IMR-90 (cell line): Measurements from ENCODE around the gene SLC9A3.

Source experiments
- POLR2A ChIP-seq: IDR thresholded peaks from 2 replicates; pipeline ENCODE4 v1.6.1; 2012; ENCODE audit warnings: mild to moderate bottlenecking, low read depth, low read length
- RAD21 ChIP-seq: IDR thresholded peaks from 2 replicates; pipeline ENCODE4 v1.6.1; 2012; ENCODE audit warnings: low read length, improper control_type of control experiment
- RFX5 ChIP-seq: IDR thresholded peaks from 2 replicates; pipeline ENCODE4 v1.8.0; 2012; ENCODE audit warnings: low read depth, mild to moderate bottlenecking, low read length, moderate library complexity
- TF ChIP-seq, protein P1 (sequence below): fragments of 150-350 bp; IDR thresholded peaks from 2 replicates; pipeline ENCODE4 v1.6.1; 2017; ENCODE audit warnings: mild to moderate bottlenecking, antibody characterized with exemption, low read length, low read depth
- TF ChIP-seq, protein P2 (sequence below): conservative IDR thresholded peaks from 2 replicates; pipeline ENCODE4 v1.5.1; 2012; ENCODE audit warnings: mild to moderate bottlenecking, low read depth, low read length, improper control_type of control experiment

DNA sequence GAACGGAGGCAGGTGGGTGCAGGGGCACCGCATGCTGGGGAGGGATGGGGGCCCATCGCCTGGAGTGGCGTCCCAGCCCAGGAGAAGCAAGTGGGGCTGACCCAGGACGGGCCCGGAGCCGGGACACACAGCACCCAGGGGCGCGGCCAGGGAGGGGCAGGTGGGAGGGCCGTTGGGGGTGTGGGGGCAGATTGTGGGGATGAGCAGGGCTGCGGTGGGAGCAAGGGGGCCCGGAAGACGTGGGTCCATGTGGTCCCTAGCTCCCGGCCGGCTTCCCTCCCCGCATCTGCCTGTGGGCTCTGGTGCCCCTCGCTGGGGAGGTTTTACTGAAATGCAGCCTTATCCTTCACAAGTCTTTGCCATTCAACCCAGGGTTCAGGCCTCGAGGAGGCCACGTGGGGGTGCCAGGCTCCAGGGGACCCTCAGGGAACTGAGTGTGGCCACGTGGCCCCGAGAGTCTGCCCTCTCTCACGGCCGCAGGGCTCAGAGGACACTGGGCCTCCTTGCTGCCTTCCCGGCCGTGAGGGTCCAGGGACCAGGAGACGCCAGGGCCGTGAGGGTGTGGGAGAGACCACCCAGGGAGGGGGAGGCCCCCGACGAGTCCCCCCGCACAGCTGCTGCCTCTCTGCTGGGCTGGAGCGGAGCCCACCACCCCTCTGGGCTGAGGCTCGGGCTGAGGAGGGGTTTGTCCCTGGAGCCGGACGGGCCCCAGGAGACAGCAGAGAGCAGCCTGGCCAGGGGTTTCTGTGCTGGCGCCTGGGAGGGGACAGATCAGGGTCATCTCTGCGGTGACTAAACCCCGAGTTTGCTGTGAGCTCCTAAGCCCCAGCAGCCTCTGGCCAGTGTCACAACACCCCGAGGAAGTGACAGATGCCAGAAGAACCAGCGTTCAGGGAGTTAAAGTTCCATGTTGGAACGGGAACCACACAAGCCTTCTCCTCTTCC is 35.2 kb downstream of the SLC9A3 start:
- TF ChIP-seq, protein P1, sequence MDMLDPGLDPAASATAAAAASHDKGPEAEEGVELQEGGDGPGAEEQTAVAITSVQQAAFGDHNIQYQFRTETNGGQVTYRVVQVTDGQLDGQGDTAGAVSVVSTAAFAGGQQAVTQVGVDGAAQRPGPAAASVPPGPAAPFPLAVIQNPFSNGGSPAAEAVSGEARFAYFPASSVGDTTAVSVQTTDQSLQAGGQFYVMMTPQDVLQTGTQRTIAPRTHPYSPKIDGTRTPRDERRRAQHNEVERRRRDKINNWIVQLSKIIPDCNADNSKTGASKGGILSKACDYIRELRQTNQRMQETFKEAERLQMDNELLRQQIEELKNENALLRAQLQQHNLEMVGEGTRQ: no peak
- TF ChIP-seq, protein P2, sequence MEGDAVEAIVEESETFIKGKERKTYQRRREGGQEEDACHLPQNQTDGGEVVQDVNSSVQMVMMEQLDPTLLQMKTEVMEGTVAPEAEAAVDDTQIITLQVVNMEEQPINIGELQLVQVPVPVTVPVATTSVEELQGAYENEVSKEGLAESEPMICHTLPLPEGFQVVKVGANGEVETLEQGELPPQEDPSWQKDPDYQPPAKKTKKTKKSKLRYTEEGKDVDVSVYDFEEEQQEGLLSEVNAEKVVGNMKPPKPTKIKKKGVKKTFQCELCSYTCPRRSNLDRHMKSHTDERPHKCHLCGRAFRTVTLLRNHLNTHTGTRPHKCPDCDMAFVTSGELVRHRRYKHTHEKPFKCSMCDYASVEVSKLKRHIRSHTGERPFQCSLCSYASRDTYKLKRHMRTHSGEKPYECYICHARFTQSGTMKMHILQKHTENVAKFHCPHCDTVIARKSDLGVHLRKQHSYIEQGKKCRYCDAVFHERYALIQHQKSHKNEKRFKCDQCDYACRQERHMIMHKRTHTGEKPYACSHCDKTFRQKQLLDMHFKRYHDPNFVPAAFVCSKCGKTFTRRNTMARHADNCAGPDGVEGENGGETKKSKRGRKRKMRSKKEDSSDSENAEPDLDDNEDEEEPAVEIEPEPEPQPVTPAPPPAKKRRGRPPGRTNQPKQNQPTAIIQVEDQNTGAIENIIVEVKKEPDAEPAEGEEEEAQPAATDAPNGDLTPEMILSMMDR: no peak
- TF ChIP-seq RFX5 (no peak), POLR2A (no peak), RAD21 (no peak)
